ENCODE results near the gene LDHAL6A. TPM values are rescaled to one million over a fixed set of nuclear protein-coding genes. Genes with fewer than 3 reads are reported as not detected.

Gene LDHAL6A
- total and polyA plus RNA-seq, 2 of the 13 experiments (the other 11 are each of a cell fraction or from before 2014, with no cell fraction given): not detected

DNA sequence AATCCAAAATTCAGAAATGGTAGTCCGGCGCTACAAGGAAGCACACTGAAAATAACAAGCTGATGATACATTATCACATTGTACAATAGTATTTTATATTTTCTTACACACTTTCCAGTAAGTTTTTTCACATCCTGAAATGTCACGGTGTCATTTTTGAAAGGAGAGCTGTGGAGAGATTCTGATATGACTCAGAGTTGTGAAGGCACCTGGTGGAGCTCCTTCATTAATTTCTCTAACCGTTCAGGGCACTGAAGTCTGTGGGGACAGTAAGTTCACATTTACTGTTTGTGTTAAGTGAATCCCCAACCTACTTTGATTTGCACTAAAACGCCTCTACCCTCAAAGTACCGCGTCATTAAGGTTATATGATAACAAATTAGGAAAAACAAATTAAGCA lies 13.3 kb downstream of the LDHAL6A start:
- no TSS peak for BruUV-seq (replicated peaks)
- no peaks in the 10 kb centered on the region for H3K27me3 ChIP-seq (ENCODE audit: control insufficient read depth in 1 of 2, insufficient read depth in 2 of 2, low read length in 2 of 2)
- H3K27ac ChIP-seq (ENCODE audit: extremely low read length, insufficient read depth, low read length): no peak overlapping the region
- FAIRE-seq (no peak), DNase-seq (ENCODE audit: low spot score) (no peak), ATAC-seq (no peak)
- no peak for TF ChIP-seq HDAC6 (IDR thresholded peaks at IDR 0.05; ENCODE audit: low read depth, low read length)
- TF ChIP-seq PLSCR1 (CRISPR knock-in tag; IDR thresholded peaks at IDR 0.05; ENCODE audit: borderline replicate concordance): no peak
- no peak for TF ChIP-seq ZNF230 (CRISPR knock-in tag; IDR thresholded peaks at IDR 0.05)
- no peak for TF ChIP-seq ZNF18 (CRISPR knock-in tag; IDR thresholded peaks at IDR 0.05; ENCODE audit: insufficient replicate concordance)
- no peak for TF ChIP-seq SMARCE1 (IDR thresholded peaks at IDR 0.05; ENCODE audit: borderline replicate concordance)
- TF ChIP-seq PITX1 (CRISPR knock-in tag; IDR thresholded peaks at IDR 0.05): no peak
- no peak for TF ChIP-seq MLXIP (CRISPR knock-in tag; IDR thresholded peaks at IDR 0.05; ENCODE audit: borderline replicate concordance)
- TF ChIP-seq, protein P1, sequence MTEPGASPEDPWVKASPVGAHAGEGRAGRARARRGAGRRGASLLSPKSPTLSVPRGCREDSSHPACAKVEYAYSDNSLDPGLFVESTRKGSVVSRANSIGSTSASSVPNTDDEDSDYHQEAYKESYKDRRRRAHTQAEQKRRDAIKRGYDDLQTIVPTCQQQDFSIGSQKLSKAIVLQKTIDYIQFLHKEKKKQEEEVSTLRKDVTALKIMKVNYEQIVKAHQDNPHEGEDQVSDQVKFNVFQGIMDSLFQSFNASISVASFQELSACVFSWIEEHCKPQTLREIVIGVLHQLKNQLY (CRISPR knock-in tag; IDR thresholded peaks at IDR 0.05): no peak
- H3K4me1 ChIP-seq (ENCODE audit: insufficient read depth, low read length): peaks cover 6% of the 10 kb centered on the region; the same call in 1 of the 2 replicates
- 89% methylated on average over 7 of the region's 7 CpGs for WGBS (ENCODE audit: low lambda C conversion rate)
- H3K36me3 ChIP-seq (replicated peaks in 1 of 2; ENCODE audit: control insufficient read depth in 1 of 2, insufficient read depth in 2 of 2, low read length in 2 of 2): no peaks in the 10 kb centered on the region; a peak in 1 of 5 replicates
- intact Hi-C loops (cut with micrococcal nuclease; ENCODE audit: unreplicated experiment): no loop called here
- H3K79me2 ChIP-seq (ENCODE audit: insufficient read depth, low read length): no peaks in the 10 kb centered on the region
- POLR2A ChIA-PET: no interaction called here
- H3K9me3 ChIP-seq (ENCODE audit: low read length): no peaks in the 10 kb centered on the region
- no peak overlapping the region for H3K4me3 ChIP-seq (replicated peaks in 1 of 3; ENCODE audit: insufficient read depth in 1 of 3, low read depth in 2 of 3, low read length in 3 of 3)
- H4K20me1 ChIP-seq (ENCODE audit: insufficient read depth, low read length): no peaks in the 10 kb centered on the region
- no peak overlapping the region for H3K9ac ChIP-seq (ENCODE audit: insufficient read depth, low read depth, low read length)
- H3K4me2 ChIP-seq (ENCODE audit: low read depth, low read length): no peak overlapping the region
- in situ Hi-C loops (cut with HindIII; ENCODE audit: extremely low pct_ligation_motif_present, low pct_unique_long_range_greater_than_20kb): no loop called here
- no peak overlapping the region for H2AFZ ChIP-seq (ENCODE audit: low read length)
- CTCF ChIA-PET (ENCODE audit: low intra/inter-chr PET ratio, low total read pairs): no interaction called here

Data from HepG2 (cell line).